A673 (cell line): ENCODE results near the gene ETFA. TPM values are rescaled to one million over a fixed set of nuclear protein-coding genes. Genes with fewer than 3 reads are reported as not detected.

ENCODE experiments used
- BruUV-seq: library from RNA; stranded (reverse); fragments of 400-500 nt; replicated peaks from 2 replicates; lab custom pipeline; 2021; lab: Mats Ljungman, UMichigan
- CTCF ChIA-PET: fragments of 300-600 bp; sonication (Branson Sonifier 250); formaldehyde crosslinking; loops from one replicate; lab custom pipeline; 2022; ENCODE audit warnings: antibody characterized with exemption; lab: Charles Lee
- POLR2A ChIA-PET: fragments of 300-600 bp; sonication (Branson Sonifier 250); formaldehyde crosslinking; loops from one replicate; lab custom pipeline; 2022; ENCODE audit warnings: antibody characterized with exemption; ENCODE audit not compliant: low non-redundant PET; lab: Charles Lee
- DNase-seq: peaks from one replicate; pipeline ENCODE4 v3.0.0-alpha.2; 2015; ENCODE audit warnings: low spot score
- H3K27ac ChIP-seq: fragments of 200-600 bp; sonication (generic); 2 replicates; pipeline ENCODE4 v1.5.1; 2016; ENCODE audit warnings: mixed run types, low read depth, mild to moderate bottlenecking, mixed read lengths, antibody characterized with exemption, low read length; ENCODE audit not compliant: poor library complexity, severe bottlenecking
- H3K27me3 ChIP-seq: fragments of 200-600 bp; sonication (generic); replicated peaks from 2 replicates; pipeline ENCODE4 v1.6.1; 2017; ENCODE audit warnings: mixed run types, low read depth, mild to moderate bottlenecking, mixed read lengths, antibody characterized with exemption, low read length; ENCODE audit not compliant: insufficient read depth, poor library complexity
- H3K36me3 ChIP-seq: fragments of 200-600 bp; sonication (generic); 2 replicates; pipeline ENCODE4 v1.6.1; 2016; ENCODE audit warnings: mixed run types, mild to moderate bottlenecking, mixed read lengths, antibody characterized with exemption, low read length; ENCODE audit not compliant: insufficient read depth, poor library complexity, severe bottlenecking
- H3K4me1 ChIP-seq: fragments of 200-600 bp; sonication (generic); 2 replicates; pipeline ENCODE4 v1.6.1; 2017; ENCODE audit warnings: mixed run types, mild to moderate bottlenecking, mixed read lengths, antibody characterized with exemption, low read length; ENCODE audit not compliant: insufficient read depth, poor library complexity, severe bottlenecking
- H3K4me3 ChIP-seq: fragments of 200-600 bp; sonication (generic); 2 replicates; pipeline ENCODE4 v1.5.1; 2016; ENCODE audit warnings: low read depth, mixed run types, mild to moderate bottlenecking, mixed read lengths, low read length; ENCODE audit not compliant: poor library complexity, severe bottlenecking
- H3K9me3 ChIP-seq: fragments of 200-600 bp; sonication (generic); 2 replicates; pipeline ENCODE4 v1.6.1; 2016; ENCODE audit warnings: mixed run types, low read depth, mild to moderate bottlenecking, mixed read lengths, antibody characterized with exemption, low read length; ENCODE audit not compliant: poor library complexity, severe bottlenecking
- CTCF ChIP-seq: fragments of 300-800, 200-600 bp; sonication (generic); conservative IDR thresholded peaks from 2 replicates; pipeline ENCODE4 v1.5.1; 2017; ENCODE audit warnings: low read depth, mild to moderate bottlenecking, antibody characterized with exemption, low read length, moderate library complexity, mixed read lengths
- EZH2 ChIP-seq: fragments of 200-600 bp; sonication (generic); IDR thresholded peaks from 2 replicates; pipeline ENCODE4 v1.6.1; 2017; ENCODE audit warnings: borderline replicate concordance, low read depth, mild to moderate bottlenecking, mixed read lengths, antibody characterized with exemption, low read length; ENCODE audit not compliant: poor library complexity, severe bottlenecking
- intact Hi-C: fragments of 100-400 bp; cut with micrococcal nuclease; formaldehyde crosslinking; loops from one replicate; pipeline ENCODE4 v1.10.0; 2022; ENCODE audit not compliant: unreplicated experiment
- total RNA-seq: library from RNA; stranded (reverse); gene quantifications from 2 replicates; pipeline ENCODE4 v1.2.3, GENCODE V29; 2021

The ETFA gene
- total RNA-seq, 1 experiment from 2014 or later: 133 TPM

DNA sequence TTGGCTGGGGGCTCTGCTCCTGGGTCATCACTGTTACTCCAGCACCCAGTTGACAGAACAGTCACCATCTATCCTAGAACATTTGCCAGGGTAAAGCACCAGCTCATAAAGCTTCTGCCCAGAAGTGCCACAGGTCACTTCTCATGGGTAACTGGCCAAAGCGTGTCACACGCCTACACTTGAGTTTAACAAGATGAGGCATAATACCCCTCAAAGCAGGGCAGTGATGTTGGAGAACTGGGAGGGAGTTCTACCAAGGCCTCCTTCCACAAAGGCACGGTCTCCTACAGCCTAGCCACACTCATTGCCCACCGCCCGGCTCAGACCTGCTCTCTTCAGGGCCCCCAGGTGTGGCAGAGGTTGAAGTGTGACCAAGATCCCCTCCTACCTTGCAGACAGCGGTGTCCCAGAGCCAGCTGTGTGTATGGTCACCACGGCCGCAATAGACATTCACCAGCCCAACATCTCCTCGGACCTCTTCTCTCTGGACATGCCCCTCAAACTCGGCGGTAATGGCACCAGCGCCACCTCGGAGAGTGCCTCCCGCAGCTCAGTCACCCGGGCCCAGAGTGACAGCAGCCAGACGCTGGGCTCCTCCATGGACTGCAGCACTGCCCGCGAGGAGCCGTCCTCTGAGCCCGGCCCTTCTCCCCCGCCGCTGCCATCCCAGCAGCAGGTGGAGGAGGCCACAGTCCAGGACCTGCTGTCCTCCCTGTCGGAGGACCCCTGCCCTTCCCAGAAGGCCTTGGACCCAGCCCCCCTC is 107.7 kb downstream of the ETFA start:
- CTCF ChIA-PET: interaction anchor here (1.3 kb wide), 1 partner anchor 18 kb away, joined by 3 read pairs; no protein-coding TSS in a partner anchor
- Histone ChIP-seq H3K27me3 (no peaks in the 10 kb centered on the region), H3K9me3 (no peaks in the 10 kb centered on the region), H3K27ac (no peak overlapping the region), H3K36me3 (no peaks in the 10 kb centered on the region), H3K4me1 (no peaks in the 10 kb centered on the region), H3K4me3 (no peak overlapping the region)
- intact Hi-C loops: no loop called here
- no TSS peak for BruUV-seq
- POLR2A ChIA-PET: no interaction called here
- no peak for DNase-seq
- no peak for TF ChIP-seq CTCF

GRCh38 chr15:76201536-76202255 is 109.6 kb downstream of the ETFA start:
- ChIA-PET POLR2A (interaction anchor here (0.7 kb wide), 1 partner anchor 13 kb away, joined by 4 read pairs; no protein-coding TSS in a partner anchor), CTCF (no interaction called here)
- Histone ChIP-seq H3K27me3 (no peaks in the 10 kb centered on the region), H3K27ac (no peak overlapping the region), H3K9me3 (no peaks in the 10 kb centered on the region), H3K4me3 (no peak overlapping the region), H3K36me3 (no peaks in the 10 kb centered on the region), H3K4me1 (peaks cover 4% of the 10 kb centered on the region)
- no TSS peak for BruUV-seq
- intact Hi-C loops: no loop called here
- DNase-seq: no peak
- TF ChIP-seq EZH2 (no peak), CTCF (no peak)

DNA sequence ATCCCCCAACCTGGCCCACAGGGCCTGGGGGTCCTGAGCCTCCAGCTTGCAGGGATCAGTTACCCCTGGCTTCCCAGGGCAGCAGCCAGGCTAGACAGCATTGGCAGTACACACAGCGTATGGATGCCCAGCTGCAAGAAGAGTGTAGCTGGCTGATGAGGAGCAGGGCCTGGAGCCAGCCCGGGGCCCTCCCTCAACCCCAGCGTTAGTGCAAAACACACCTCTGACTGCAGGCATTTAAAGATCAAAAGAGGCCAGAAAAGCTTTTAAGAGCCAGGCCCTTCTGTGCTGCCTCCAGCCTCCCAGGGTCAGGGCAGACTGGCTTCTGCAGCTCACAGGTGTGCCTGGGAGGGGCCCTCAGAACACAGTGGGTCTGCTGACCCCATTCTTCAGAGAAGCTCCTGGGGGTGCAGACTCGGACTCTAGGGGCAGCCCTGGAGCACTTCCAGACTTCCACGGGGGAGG is 110.6 kb downstream of the ETFA start:
- H3K9me3 ChIP-seq: no peaks in the 10 kb centered on the region
- no peaks in the 10 kb centered on the region for H3K36me3 ChIP-seq
- no peak overlapping the region for H3K4me3 ChIP-seq
- CTCF ChIA-PET: no interaction called here
- no peak for DNase-seq
- intact Hi-C loops: no loop called here
- H3K4me1 ChIP-seq: peaks cover 8% of the 10 kb centered on the region
- BruUV-seq: no TSS peak
- POLR2A ChIA-PET: no interaction called here
- no peak for TF ChIP-seq CTCF
- no peak for TF ChIP-seq EZH2
- H3K27me3 ChIP-seq: no peaks in the 10 kb centered on the region
- H3K27ac ChIP-seq: no peak overlapping the region
